Measurements from ENCODE around the gene ITGB5.
"Not testable (repeated sequence)": the region's sequence is repeated elsewhere in the genome, so short reads cannot be mapped to it uniquely, and the experiment has no call there.

Gene ITGB5

GRCh38 chr3:124810970-124811369 is 76.2 kb downstream of the ITGB5 start:
- no peak for DNase-seq

GRCh38 chr3:124809039-124809438 is 78.1 kb downstream of the ITGB5 start:
- no peak for DNase-seq

- DNase-seq = no peak
These were observed 81.5 kb downstream of the ITGB5 start for GRCh38 chr3:124805671-124806070.

- DNase-seq = no peak
These were observed 82.3 kb downstream of the ITGB5 start for GRCh38 chr3:124804875-124805274.

GRCh38 chr3:124802702-124803101 is 84.5 kb downstream of the ITGB5 start:
- DNase-seq = no peak

GRCh38 chr3:124802061-124802698 is 85.0 kb downstream of the ITGB5 start:
- no peak for DNase-seq

- DNase-seq = no peak
These were observed 86.5 kb downstream of the ITGB5 start for GRCh38 chr3:124800511-124801258.

GRCh38 chr3:124800076-124800475 is 87.1 kb downstream of the ITGB5 start:
- no peak for DNase-seq

GRCh38 chr3:124799676-124800075 is 87.5 kb downstream of the ITGB5 start:
- no peak for DNase-seq

- DNase-seq = no peak
These were observed 89.7 kb downstream of the ITGB5 start for GRCh38 chr3:124797426-124797945.

- no peak for DNase-seq
These were observed 90.7 kb downstream of the ITGB5 start for GRCh38 chr3:124796477-124796876.

- no peak for DNase-seq
These were observed 94.0 kb downstream of the ITGB5 start for GRCh38 chr3:124793054-124793739.

- no peak for DNase-seq
These were observed 94.7 kb downstream of the ITGB5 start for GRCh38 chr3:124792341-124793040.

- no peak for DNase-seq
These were observed 95.5 kb downstream of the ITGB5 start for GRCh38 chr3:124791639-124792151.

GRCh38 chr3:124791142-124791541 is 96.0 kb downstream of the ITGB5 start:
- no peak for DNase-seq

- not testable (repeated sequence) for DNase-seq
These were observed 98.1 kb downstream of the ITGB5 start for GRCh38 chr3:124789103-124789502.

- no peak for DNase-seq
These were observed 98.9 kb downstream of the ITGB5 start for GRCh38 chr3:124788254-124788745.

GRCh38 chr3:124787476-124788195 is 99.5 kb downstream of the ITGB5 start:
- no peak for DNase-seq

- no peak for DNase-seq
These were observed 100.5 kb downstream of the ITGB5 start for GRCh38 chr3:124786511-124787241.

GRCh38 chr3:124785973-124786372 is 101.2 kb downstream of the ITGB5 start:
- DNase-seq = no peak

GRCh38 chr3:124784686-124785382 is 102.3 kb downstream of the ITGB5 start:
- no peak for DNase-seq

Data from 8988T (cell line).